Measurements from ENCODE around the gene OXCT1.
A peak's percentile ranks its signal among the peaks of the same experiment; 100 is the strongest.

Gene OXCT1

DNA sequence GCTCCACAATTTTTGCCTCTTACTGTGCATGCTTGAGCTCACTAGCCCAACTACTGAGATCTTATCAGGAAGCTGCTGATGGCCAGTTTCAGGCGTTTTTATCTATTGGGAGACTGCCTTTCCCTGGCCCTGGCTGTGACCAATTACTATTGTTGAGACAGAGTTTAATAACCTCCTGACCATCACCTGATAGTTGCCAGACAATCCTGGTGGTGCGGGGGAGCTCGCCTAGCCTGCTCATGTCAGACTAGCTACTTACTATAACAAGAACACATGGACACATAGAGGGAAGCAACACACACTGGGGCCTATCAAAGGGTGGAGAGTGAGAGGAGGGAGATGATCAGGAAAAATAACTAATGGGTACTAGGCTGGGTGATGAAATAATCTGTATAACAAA lies 13.0 kb upstream of the OXCT1 start:
- Mint-ChIP-seq H3K27ac (no peak overlapping the region), H3K4me1 (ENCODE audit: low read depth) (no peaks in the 10 kb centered on the region), H3K36me3 (ENCODE audit: low read depth) (no peaks in the 10 kb centered on the region), H3K4me3 (no peak overlapping the region), H3K9me3 (no peaks in the 10 kb centered on the region), H3K27me3 (peaks cover 7% of the 10 kb centered on the region)
- intact Hi-C loops (cut with micrococcal nuclease) = no loop called here

DNA sequence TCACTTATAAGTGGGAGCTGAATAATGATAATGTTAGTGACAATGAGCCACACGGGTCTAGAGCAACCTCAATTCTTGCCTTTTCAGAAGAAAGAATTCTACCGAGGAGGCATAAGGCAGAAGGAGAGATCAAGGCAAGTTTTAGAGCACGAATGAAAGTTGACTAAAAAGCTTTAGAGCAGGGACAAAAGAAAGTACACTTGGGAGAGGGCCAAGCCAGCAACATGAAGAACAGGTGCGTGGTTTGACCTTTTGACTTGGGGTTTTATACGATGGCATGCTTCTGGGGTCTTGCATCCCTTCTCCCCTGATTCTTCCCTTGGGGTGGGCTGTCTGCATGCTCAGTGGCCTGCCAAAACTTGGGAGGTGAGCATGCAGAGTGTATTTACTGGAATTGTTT lies 12.5 kb upstream of the OXCT1 start:
- intact Hi-C loops (cut with micrococcal nuclease) = no loop called here
- H3K4me3 Mint-ChIP-seq = no peak overlapping the region
- H3K27ac Mint-ChIP-seq = no peak overlapping the region
- no peaks in the 10 kb centered on the region for H3K36me3 Mint-ChIP-seq (ENCODE audit: low read depth)
- H3K4me1 Mint-ChIP-seq (ENCODE audit: low read depth) = no peaks in the 10 kb centered on the region
- H3K27me3 Mint-ChIP-seq = peaks cover 6% of the 10 kb centered on the region
- H3K9me3 Mint-ChIP-seq = no peaks in the 10 kb centered on the region

DNA sequence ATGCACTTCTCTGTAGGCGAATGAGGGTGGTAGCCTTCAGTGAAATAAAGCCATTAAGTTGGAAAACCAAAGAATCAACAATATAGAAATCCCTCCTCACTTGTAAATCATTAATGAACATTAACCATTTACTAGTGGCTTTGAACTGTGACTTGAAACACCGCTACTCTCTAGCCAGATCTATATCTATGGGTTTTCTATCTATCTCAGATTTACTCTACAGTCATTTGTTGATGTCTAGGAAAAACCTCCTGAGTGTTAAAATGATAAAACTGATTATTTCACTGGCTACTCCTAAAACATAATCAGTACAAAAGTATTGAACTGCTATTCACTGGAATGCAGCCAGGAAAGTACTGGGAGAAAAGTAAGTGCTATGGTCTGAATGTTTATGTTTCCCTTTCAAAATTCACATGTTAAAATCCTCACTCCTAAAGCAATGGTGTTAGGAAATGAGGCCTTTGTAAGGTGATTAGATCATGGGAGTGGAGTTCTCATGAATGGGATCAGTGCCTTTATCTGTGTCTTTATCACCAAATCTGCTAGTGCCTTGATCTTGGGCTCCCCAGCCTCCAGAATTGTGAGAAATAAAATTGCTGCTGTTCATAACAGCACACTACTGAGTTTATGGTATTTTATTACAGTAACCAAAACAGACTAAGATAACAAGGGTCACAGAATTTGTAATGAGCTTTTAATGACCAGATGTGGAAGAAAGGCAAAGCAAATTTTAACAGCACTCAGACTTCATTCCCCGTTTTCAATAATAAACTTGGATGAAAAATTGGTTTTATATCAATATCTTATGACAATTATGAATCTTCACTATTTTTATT lies 8.6 kb upstream of the OXCT1 start:
- Mint-ChIP-seq H3K4me3 (no peak overlapping the region), H3K9me3 (no peaks in the 10 kb centered on the region), H3K4me1 (ENCODE audit: low read depth) (no peaks in the 10 kb centered on the region), H3K36me3 (ENCODE audit: low read depth) (no peaks in the 10 kb centered on the region), H3K27ac (no peak overlapping the region), H3K27me3 (peaks cover 3% of the 10 kb centered on the region)
- intact Hi-C loops (cut with micrococcal nuclease) = no loop called here

GRCh38 chr5:41878173-41878572 lies 7.9 kb upstream of the OXCT1 start:
- Mint-ChIP-seq H3K4me3 (no peak overlapping the region), H3K27ac (no peak overlapping the region), H3K36me3 (ENCODE audit: low read depth) (no peaks in the 10 kb centered on the region), H3K27me3 (peaks cover 3% of the 10 kb centered on the region), H3K9me3 (no peaks in the 10 kb centered on the region), H3K4me1 (ENCODE audit: low read depth) (no peaks in the 10 kb centered on the region)
- intact Hi-C loops (cut with micrococcal nuclease) = no loop called here

DNA sequence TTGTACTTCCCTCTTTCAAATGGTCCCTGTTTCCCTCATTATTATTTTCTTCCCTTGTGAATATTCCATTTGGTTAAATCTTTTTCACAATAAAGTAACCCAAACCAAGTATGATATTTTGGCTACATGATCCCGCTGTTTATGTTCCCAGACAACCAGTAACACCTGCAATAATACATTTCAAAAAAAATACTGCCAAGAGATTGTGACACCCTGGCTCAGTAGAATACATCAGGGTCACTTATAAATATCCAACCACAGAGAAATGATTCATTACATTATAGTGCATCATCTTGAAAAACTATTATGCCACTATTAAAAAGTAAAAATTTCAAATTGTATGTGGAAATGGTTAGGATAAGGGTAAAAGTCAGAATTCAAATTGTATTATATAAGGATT lies 7.2 kb upstream of the OXCT1 start:
- Mint-ChIP-seq H3K27ac (no peak overlapping the region), H3K4me1 (ENCODE audit: low read depth) (no peaks in the 10 kb centered on the region), H3K4me3 (no peak overlapping the region), H3K27me3 (peaks cover 3% of the 10 kb centered on the region), H3K36me3 (ENCODE audit: low read depth) (no peaks in the 10 kb centered on the region), H3K9me3 (no peaks in the 10 kb centered on the region)
- intact Hi-C loops (cut with micrococcal nuclease) = no loop called here

DNA sequence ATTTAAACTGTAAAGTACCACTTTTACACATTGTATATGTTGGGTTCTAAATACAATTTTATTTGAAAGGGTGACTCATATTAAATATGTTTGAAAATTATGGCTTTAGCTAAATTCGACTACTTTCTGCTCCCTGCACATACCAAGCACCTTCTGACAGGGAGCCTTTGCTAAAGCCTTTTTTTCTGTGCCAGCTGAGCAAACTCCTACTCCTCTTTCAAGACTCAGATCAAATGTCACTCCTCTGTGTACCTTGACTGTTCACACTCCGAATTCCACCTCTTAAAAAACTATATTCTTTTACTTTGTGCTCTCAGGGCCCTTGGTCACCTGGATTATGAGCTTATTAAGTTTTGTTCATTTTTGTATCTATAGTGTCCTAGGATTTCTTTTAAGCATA lies 6.5 kb upstream of the OXCT1 start:
- H3K9me3 Mint-ChIP-seq = no peaks in the 10 kb centered on the region
- H3K27me3 Mint-ChIP-seq = peaks cover 3% of the 10 kb centered on the region
- intact Hi-C loops (cut with micrococcal nuclease) = no loop called here
- H3K36me3 Mint-ChIP-seq (ENCODE audit: low read depth) = no peaks in the 10 kb centered on the region
- no peak overlapping the region for H3K4me3 Mint-ChIP-seq
- no peaks in the 10 kb centered on the region for H3K4me1 Mint-ChIP-seq (ENCODE audit: low read depth)
- H3K27ac Mint-ChIP-seq = no peak overlapping the region

DNA sequence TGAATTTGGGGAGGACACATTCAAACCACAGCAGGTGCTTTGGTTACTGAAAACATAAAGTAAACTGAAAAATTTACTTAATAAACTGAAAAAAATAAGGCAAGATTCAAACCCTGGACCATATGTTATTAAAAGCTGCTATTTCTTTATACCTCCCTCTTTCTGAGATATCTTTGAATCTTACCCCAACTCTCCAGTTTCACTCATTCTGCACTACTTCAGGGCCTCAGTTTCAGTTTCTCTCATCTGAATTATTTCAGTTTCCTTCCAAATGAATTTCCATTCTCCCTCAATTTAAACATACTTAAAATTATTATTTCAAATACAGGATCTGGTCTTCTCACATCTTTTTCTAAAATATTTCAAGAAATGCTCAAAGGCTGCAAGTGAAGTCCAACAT lies 4.9 kb upstream of the OXCT1 start:
- no peak overlapping the region for H3K4me3 Mint-ChIP-seq
- intact Hi-C loops (cut with micrococcal nuclease) = no loop called here

GRCh38 chr5:41874512-41875060 lies 4.4 kb upstream of the OXCT1 start:
- Mint-ChIP-seq H3K4me3 (no peak overlapping the region), H3K36me3 (ENCODE audit: low read depth) (no peaks in the 10 kb centered on the region), H3K9me3 (no peaks in the 10 kb centered on the region), H3K27ac (no peak overlapping the region), H3K27me3 (peaks cover 10% of the 10 kb centered on the region), H3K4me1 (ENCODE audit: low read depth) (peaks cover 11% of the 10 kb centered on the region)
- intact Hi-C loops (cut with micrococcal nuclease) = no loop called here

More for the DNA sequence above, 4.9 kb upstream of the OXCT1 start:
- Mint-ChIP-seq H3K27me3 (peaks cover 5% of the 10 kb centered on the region), H3K36me3 (ENCODE audit: low read depth) (no peaks in the 10 kb centered on the region), H3K27ac (no peak overlapping the region), H3K4me1 (ENCODE audit: low read depth) (peaks cover 9% of the 10 kb centered on the region), H3K9me3 (no peaks in the 10 kb centered on the region)

DNA sequence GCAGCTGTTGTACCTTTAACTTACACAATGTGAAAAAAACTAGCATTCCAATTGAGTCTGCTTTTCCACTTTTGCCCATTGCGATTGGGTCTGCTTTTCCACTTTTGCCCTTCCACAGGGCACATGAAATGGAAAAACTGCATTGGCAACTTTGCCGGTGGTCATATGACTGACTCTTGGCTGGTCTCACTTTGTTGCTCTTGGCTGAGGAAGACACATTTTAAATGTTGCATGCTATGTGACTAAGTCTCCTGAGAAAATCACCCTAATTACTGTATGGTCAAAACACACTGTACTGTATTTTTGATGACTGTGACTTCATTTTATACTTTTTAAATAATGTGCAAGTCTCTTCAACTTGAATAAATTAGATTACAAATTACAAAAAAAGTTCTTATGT lies 1.6 kb upstream of the OXCT1 start:
- H3K27ac Mint-ChIP-seq = no peak overlapping the region
- H3K4me1 Mint-ChIP-seq (ENCODE audit: low read depth) = peaks cover 19% of the 10 kb centered on the region
- no peaks in the 10 kb centered on the region for H3K36me3 Mint-ChIP-seq (ENCODE audit: low read depth)
- no peak overlapping the region for H3K4me3 Mint-ChIP-seq
- peaks cover 19% of the 10 kb centered on the region for H3K27me3 Mint-ChIP-seq
- intact Hi-C loops (cut with micrococcal nuclease) = loop anchor here (2.0 kb wide), 1 partner anchor 53 kb away; the partner anchor contains the start of gene FBXO4
- H3K9me3 Mint-ChIP-seq = no peaks in the 10 kb centered on the region

- Mint-ChIP-seq H3K36me3 (ENCODE audit: low read depth) (no peaks in the 10 kb centered on the region), H3K4me1 (ENCODE audit: low read depth) (peaks cover 19% of the 10 kb centered on the region), H3K9me3 (no peaks in the 10 kb centered on the region), H3K27me3 (peaks cover 19% of the 10 kb centered on the region), H3K4me3 (peak overlapping the region; percentile 87), H3K27ac (peak overlapping the region; percentile 71)
- intact Hi-C loops (cut with micrococcal nuclease) = loop anchor here (1.0 to 2.0 kb wide), 2 partner anchors 34 to 54 kb away; partner anchors contain the start of genes FBXO4 and RIMOC1
Measured at GRCh38 chr5:41870627-41871048, 413 bp upstream of the OXCT1 start.

DNA sequence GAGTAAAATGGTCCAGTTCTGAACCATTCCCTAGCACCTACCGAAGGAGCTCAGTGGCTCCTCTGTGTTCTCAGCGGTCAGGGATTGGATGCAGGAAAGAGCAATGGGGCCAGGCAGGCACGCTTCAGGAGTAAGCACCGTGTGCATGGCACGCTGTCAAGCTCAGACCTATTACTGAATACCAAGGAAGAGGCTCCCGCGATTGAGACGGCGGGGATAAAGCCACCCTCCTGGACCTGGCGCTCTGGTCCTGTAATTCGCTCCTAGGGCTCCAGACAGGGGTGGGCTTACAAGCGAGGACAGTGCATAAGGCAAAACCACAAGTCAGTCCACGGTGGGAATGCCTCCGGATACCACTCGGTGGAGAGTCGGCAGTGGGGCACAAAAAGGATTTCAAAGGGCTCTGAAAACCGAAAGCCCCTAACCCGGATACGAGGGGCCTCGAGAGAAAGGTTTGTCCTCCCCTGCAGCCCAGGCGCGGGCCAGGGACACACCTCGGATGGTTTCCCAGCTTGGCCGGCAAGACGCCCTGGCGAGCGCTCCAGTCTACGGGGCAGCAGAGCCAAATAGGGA lies 988 bp downstream of the OXCT1 start:
- H3K9me3 Mint-ChIP-seq = no peaks in the 10 kb centered on the region
- H3K36me3 Mint-ChIP-seq (ENCODE audit: low read depth) = no peaks in the 10 kb centered on the region
- peak overlapping the region; percentile 71 for H3K27ac Mint-ChIP-seq
- H3K4me1 Mint-ChIP-seq (ENCODE audit: low read depth) = peaks cover 19% of the 10 kb centered on the region
- H3K27me3 Mint-ChIP-seq = peaks cover 19% of the 10 kb centered on the region
- peak overlapping the region; percentile 87 for H3K4me3 Mint-ChIP-seq
- intact Hi-C loops (cut with micrococcal nuclease) = no loop called here

DNA sequence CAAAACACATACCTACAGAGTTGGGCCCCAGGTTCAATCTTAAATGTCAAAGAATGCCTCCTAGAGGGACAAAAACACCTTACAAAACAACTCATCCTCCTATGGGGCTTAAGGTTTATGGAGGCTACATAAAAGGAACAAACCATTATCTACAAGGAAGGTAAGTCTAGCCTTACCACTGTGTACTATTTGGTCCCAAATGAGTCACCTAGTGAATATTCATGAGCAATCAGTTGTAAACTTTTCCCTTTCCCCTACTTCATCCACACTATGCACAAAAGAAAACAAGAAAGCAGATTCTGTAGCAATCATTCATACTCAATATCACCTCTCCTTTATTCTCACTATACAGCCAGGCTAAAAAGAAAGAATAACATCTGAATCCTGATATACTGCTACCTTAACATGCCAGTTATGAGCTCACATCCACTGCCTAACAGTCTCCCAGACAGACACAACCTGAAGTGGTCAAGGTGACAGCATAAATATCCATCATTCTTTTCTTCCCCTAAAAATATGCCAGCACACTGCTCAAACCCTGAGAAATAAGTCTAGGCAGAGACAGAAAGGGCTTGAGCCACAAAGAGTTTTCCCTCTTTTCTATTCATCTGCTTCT lies 6.2 kb downstream of the OXCT1 start:
- Mint-ChIP-seq H3K4me1 (ENCODE audit: low read depth) (peaks cover 2% of the 10 kb centered on the region), H3K27me3 (peaks cover 3% of the 10 kb centered on the region)

DNA sequence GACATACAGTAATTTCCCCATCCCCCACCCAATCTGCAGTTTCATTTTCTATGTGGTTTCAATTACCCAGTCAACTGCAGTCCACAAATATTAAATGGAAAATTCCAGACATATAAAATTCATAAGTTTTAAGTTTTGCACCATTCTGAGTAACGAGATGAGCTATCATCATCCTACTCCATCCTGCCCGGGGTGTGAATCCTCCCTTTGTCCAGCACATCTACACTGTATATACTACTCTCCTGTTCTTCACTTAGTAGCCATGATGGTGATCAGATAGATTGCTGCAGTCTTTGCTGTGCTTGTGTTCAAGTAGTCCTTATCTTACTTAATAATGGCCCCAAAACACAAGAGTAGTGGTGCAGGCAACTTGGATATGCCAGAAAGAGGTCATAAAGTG lies 11.3 kb downstream of the OXCT1 start:
- Mint-ChIP-seq H3K27ac (no peak overlapping the region), H3K4me3 (no peak overlapping the region), H3K4me1 (ENCODE audit: low read depth) (no peaks in the 10 kb centered on the region), H3K36me3 (ENCODE audit: low read depth) (no peaks in the 10 kb centered on the region), H3K27me3 (no peaks in the 10 kb centered on the region), H3K9me3 (no peaks in the 10 kb centered on the region)
- intact Hi-C loops (cut with micrococcal nuclease) = loop anchor here (5.0 kb wide), 1 partner anchor 1028 kb away; no protein-coding TSS in a partner anchor

More for the DNA sequence above, 6.2 kb downstream of the OXCT1 start:
- Mint-ChIP-seq H3K4me3 (no peak overlapping the region), H3K27ac (no peak overlapping the region), H3K36me3 (ENCODE audit: low read depth) (no peaks in the 10 kb centered on the region), H3K9me3 (no peaks in the 10 kb centered on the region)
- intact Hi-C loops (cut with micrococcal nuclease) = no loop called here

DNA sequence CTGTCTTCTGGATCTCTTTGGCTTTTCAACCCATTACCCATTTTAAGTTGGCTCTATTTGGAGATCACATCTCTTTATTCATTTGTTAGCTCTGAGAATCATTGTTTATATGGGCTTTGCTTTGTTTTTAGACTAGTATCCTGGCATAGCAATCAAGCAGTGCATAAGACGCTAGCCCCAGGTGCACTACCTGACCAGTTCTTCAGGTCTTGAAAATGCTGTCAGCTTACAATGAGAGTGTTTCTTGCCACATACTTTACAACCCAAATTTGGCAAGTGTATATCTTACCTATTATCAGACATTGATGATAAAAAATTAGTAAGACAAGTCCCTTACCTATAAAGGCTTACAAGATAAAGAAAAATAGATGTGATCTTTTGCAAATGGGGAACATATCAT lies 12.2 kb downstream of the OXCT1 start:
- Mint-ChIP-seq H3K36me3 (ENCODE audit: low read depth) (no peaks in the 10 kb centered on the region), H3K4me3 (no peak overlapping the region), H3K27ac (no peak overlapping the region), H3K4me1 (ENCODE audit: low read depth) (no peaks in the 10 kb centered on the region), H3K27me3 (no peaks in the 10 kb centered on the region), H3K9me3 (no peaks in the 10 kb centered on the region)
- intact Hi-C loops (cut with micrococcal nuclease) = loop anchor here (2.0 to 5.0 kb wide), 3 partner anchors 725 to 1029 kb away; no protein-coding TSS in a partner anchor

Data from dendritic cell treated with granulocyte-macrophage colony-stimulating factor and Interleukin-4, amounts not matched to agents 40 ng/mL and 50 ng/mL, for 4 days (primary cell).